GM18870 (cell line): ENCODE data around the gene METTL27.
"Not testable (repeated sequence)": the region's sequence is repeated elsewhere in the genome, so short reads cannot be mapped to it uniquely, and the experiment has no call there.

ENCODE experiments used
- ATAC-seq: cut with Tn5 transposase; IDR thresholded peaks from one replicate; pipeline ENCODE4 v1.9.1; 2021; ENCODE audit warnings: moderate library complexity; ENCODE audit not compliant: unreplicated experiment

The METTL27 gene

DNA sequence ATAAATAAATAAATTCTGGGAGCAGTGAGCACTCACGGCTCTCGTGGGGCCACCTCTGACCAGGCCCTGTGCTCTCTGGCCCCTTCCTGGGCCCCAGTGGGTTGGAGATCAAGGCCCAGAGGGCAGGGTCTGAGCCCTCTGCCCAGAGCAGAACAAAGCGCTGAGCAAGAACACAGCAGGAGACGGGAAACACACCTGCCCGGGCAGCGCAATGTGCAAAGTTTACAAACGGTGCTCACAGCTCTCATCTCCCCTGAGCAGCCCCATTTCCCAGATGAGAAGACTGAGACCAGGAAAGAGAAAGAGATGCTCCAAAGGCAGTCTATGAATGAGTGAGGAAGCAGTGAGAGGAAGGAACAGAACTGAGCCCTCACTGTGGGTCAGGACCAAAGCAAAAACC lies 3.0 kb downstream of the METTL27 start:
- no peak for ATAC-seq

DNA sequence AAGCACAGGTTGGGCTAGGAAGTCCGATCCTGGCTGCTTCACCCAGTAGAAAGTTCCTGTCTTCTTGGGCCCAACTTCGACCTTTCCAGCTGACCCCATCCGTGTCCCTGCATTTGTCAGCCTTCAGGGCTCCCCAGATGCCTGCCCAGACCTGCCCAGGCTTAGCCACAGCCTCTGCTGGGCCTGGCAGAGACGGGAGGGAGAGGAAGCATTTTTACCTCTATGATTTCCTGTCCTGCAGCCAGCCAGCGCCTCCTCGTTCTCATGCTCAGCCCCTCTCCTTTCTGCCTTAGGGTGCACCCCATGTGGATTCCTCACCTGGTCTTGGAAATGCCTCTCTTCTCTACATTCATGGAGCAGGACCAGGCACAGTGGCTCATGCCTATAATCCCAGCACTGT lies 3.7 kb downstream of the METTL27 start:
- ATAC-seq = no peak

DNA sequence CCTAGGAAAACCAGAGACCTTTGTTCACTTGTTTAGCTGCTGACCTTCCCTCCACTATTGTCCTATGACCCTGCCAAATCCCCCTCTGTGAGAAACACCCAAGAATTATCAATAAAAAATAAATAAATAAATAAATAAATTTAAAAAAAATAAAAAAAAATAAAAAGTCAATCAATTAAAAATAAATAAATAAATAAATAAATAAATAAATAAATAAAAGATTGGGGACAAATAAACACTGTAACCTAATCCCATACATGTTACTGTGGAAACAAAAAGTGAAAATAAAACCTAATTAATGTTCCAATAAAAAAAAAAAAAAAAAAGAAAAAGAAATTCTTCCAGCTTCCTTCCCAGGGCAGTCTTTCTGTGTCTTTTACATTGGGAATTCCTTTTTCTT lies 5.1 kb downstream of the METTL27 start:
- ATAC-seq = not testable (repeated sequence)

DNA sequence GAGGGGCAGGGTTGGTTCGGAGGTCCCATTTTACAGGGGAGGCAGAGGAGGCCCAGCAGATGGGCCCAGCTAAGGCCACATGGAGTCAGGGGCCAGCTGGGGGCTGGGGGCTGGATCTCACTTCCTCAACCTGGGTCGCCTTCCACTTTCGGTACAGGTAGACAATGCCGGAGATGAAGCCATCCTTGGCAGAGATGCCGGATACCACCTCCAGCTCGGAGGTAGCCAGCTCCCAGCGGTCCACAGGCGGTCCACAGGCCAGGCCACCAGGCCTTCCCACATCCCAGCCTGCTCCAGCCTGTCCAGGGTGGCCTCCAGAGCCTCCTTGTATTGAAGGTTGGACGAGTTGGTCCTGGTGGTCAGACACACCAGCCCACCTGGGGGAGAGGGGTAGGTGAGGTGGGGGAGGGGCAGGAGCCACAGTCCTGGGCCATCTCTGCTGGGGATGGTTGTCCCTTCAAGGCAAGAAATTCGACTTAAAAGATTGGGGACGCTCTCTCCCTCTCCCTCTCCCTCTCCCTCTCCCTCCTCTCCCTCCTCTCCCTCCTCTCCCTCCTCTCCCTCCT lies 7.6 kb downstream of the METTL27 start:
- no peak for ATAC-seq

DNA sequence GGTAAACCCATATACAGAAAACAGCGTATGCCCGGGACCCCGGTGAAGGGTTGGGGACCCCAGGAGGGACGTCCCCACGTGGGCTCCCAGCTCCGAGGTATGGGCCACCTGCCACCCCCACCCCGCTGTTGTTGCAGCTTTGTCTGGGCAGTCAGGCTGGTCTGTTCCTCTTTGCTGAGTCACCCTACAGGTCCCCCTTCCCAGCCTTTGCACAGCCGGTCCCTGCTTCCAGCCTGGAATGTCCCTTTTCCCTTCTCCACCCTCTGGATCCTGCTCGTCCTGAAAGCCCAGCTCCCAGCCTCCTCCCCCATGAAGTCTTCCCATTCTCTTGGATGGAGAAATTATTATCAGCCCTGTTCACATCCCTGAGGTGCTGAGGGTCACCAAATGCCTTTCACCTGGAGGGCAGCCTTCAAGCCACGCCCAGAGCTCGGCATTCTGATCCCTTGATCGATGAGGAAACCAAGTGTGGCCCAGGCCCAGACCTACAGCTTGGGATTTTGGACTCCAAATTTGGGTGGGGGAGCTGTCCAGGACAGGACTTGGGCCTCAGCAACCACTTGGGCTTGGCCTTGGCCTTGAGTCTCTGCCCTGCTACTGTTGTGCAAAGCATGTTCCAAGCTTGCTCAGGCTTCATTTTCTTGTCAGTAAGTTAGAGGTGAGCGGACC lies 8.9 kb downstream of the METTL27 start:
- no peak for ATAC-seq

DNA sequence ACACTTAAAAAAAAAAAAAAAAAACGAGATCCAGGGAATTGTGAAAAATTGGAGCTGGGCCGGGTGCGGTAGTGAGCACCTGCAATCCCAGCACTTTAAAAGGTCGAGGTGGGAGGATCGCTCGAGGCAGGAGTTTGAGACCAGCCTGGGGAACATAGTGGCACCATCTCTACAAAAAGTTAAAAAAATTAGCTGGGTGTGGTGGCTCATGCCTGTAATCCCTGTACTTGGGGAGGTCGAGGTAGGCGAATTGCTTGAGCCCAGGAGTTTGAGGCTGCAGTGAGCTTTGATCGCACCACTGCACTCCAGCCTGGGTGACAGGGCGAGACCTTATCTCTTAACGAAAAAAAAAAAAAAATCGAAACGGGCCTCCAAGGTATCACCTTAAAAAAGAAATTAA lies 9.5 kb downstream of the METTL27 start:
- no peak for ATAC-seq

DNA sequence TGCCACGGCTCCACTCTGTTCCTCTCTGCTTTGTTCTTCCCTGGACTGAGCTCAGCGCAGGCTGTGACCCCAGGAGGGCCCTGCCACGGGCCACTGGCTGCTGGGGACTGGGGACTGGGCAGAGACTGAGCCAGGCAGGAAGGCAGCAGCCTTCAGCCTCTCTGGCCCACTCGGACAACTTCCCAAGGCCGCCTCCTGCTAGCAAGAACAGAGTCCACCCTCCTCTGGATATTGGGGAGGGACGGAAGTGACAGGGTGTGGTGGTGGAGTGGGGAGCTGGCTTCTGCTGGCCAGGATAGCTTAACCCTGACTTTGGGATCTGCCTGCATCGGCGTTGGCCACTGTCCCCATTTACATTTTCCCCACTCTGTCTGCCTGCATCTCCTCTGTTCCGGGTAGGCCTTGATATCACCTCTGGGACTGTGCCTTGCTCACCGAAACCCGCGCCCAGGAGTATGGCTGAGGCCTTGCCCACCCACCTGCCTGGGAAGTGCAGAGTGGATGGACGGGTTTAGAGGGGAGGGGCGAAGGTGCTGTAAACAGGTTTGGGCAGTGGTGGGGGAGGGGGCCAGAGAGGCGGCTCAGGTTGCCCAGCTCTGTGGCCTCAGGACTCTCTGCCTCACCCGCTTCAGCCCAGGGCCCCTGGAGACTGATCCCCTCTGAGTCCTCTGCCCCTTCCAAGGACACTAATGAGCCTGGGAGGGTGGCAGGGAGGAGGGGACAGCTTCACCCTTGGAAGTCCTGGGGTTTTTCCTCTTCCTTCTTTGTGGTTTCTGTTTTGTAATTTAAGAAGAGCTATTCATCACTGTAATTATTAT lies 10.3 kb downstream of the METTL27 start:
- no peak for ATAC-seq

DNA sequence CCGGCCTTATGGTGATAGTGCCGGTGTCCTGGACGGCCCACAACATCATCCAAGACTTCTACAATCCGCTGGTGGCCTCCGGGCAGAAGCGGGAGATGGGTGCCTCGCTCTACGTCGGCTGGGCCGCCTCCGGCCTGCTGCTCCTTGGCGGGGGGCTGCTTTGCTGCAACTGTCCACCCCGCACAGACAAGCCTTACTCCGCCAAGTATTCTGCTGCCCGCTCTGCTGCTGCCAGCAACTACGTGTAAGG lies 10.8 kb downstream of the METTL27 start:
- ATAC-seq = no peak

DNA sequence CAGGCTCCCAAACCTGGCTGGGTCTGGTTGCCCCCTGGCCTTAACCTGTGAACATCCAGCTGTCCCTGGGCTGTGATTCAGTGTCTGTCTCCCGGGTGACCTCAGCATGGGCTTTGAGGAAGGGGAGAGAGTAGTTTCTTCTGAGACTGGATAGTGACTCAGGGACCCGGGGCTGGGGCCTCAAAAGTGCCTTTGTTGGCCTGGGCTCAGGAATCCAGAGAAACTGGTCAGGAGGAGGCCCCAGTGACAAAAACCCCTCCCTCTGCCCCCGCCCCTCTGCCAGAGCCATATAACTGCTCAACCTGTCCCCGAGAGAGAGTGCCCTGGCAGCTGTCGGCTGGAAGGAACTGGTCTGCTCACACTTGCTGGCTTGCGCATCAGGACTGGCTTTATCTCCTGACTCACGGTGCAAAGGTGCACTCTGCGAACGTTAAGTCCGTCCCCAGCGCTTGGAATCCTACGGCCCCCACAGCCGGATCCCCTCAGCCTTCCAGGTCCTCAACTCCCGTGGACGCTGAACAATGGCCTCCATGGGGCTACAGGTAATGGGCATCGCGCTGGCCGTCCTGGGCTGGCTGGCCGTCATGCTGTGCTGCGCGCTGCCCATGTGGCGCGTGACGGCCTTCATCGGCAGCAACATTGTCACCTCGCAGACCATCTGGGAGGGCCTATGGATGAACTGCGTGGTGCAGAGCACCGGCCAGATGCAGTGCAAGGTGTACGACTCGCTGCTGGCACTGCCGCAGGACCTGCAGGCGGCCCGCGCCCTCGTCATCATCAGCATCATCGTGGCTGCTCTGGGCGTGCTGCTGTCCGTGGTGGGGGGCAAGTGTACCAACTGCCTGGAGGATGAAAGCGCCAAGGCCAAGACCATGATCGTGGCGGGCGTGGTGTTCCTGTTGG lies 11.4 kb downstream of the METTL27 start, which contains the start of gene CLDN4:
Gene CLDN4, plus strand, starts transcription at position 316 of the 903 bp plus-strand sequence. Its CDS starts 206 bp downstream, at position 522.
- no peak for ATAC-seq

DNA sequence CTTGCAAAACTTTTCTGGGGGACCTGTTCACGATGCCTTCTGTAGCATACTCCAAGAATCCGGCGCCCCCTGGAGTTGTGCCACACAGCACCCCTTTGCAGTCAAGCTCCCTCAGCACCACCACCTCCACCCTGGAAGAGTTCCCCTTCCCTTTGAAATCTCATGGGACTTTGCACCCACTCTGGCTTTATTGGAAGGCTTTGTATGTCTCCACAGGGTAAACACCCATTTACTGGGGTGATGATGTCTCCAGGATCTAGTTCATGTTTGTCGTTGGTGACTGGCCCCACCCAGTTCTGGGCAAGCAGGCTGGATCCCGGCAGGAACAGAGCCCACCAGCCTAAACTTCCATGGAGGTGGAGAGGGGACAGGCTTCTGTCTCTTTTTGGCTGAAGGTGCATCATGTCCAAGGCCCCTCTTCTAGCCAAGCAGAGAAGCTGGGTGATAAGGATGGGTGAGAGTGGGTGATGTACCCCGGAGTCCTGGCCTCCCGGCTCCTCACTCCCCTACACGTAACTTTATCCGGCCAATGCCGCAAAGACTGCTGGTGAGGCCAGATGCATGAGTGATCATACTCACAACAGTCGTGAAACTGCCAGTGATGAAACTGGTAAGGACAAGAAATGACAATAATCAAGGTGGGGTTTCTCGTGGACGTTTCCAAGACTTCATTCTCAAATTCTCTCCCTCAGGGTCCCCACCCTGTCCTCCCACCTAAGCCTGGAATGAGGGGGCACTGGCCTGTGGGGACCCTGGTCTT lies 12.2 kb downstream of the METTL27 start:
- no peak for ATAC-seq

DNA sequence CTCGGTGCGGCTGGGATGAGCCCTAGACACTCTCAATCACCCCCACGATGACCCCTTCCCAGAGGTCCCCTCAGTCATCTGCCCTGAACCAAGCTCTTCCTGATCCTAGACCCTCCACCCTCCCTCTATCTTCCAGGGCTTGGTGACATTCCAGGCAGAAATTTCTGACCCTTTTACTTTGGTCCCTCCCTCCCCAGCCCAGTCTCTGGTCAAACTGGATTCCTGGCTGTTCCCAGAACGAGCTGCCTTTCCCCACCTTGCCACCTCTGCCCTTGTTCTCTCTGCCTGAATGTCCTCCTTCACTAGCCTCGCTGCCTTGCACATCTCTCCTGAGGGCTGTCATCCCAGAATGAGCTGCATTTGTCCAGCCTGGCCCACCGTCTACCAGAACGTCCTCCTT lies 12.8 kb downstream of the METTL27 start:
- no peak for ATAC-seq

DNA sequence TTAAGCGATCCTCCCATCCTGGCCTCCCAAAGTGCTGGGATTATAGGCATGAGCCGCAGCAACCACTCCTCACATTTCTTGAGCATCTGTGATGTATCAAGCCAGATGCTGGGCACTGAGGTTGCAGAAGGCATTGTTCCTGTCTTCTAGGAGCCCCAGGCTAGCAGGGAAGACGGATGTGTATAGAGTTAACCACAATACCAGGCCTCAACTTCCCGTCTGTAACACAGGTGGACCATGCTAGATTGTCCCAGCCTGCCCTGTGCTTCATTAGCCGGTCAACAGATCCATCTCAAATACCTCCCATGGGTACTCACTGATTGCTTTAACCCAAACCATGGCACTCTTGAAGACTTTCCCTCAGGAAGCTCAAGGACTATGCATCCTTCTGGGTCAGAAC lies 13.3 kb downstream of the METTL27 start:
- ATAC-seq = no peak

DNA sequence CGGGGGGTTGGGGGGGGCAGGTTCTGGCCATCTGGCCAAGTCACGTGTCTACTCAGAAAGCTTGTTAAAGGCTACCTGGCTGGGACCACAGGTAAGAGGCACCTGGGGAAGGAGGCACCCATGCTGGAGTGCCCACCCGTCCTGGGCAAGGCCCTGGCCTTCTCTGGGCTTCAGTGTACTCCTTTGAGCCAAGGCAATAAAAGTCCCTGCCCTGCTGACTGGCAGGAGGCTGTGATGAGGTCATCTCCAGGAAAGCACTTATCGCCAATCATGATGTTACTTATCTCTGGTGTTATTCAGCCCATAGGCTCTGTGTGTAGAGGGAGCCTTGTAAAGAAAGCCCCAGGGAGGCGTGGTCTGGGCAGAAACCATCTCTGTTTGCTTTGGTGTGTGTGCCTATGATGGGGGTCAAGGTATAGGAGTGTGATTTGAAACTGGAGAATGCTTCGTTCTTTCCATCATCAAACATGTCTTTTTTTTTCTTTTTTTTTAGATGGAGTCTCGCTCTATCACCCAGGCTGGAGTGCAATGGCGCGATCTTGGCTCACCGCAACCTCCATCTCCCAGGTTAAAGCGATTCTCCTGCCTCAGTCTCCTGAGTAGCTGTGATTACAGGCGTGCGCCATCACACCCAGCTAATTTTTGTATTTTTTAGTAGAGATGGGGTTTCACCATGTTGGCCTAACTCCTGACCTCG lies 14.1 kb downstream of the METTL27 start:
- no peak for ATAC-seq

DNA sequence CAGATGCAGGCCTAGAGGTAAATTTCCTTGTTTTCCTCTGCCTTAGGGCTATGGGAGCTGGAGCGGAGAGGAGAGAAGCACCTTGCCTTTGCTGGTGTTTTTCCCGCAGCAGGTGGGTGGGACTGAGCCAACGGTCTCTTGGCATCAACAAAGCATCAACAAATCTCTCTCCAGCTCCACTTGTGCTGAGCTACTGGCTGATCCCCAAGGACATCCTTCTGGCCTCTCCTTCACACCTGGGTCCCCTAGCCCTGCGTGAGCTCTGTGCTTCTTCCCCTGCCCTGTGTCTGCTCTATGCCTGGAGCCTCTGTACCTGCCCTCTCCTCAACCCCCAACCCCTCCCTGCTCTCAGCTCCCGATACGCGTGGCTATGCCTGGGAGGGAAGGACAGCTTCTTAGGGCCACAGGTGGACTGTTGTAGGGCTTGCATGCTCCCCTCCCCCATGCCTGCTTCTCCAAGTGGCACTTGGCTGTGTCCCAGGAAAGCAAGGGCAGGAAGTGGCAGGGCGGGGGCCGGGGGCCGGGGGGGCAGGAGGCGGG lies 14.7 kb downstream of the METTL27 start:
- ATAC-seq = no peak

DNA sequence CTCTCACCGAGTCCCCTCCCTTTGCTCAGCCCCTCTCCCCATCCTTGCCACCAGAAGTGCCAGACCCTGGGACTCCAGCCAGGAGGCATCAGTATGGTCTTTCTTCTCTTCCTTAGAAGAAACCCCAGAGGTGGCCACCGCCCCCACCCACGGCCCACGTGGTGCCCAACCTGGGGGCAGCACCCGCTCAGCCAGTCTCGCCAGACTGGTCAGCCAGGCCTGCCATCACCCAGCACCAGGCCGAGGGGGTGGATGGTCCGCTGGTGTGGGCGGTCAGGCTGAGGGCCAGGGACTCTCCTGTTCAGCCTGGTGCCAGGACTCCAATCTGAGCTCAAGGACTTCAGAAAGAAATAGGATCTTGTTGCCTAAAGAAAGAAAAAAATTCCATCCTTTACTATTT lies 17.3 kb downstream of the METTL27 start:
- ATAC-seq = no peak

DNA sequence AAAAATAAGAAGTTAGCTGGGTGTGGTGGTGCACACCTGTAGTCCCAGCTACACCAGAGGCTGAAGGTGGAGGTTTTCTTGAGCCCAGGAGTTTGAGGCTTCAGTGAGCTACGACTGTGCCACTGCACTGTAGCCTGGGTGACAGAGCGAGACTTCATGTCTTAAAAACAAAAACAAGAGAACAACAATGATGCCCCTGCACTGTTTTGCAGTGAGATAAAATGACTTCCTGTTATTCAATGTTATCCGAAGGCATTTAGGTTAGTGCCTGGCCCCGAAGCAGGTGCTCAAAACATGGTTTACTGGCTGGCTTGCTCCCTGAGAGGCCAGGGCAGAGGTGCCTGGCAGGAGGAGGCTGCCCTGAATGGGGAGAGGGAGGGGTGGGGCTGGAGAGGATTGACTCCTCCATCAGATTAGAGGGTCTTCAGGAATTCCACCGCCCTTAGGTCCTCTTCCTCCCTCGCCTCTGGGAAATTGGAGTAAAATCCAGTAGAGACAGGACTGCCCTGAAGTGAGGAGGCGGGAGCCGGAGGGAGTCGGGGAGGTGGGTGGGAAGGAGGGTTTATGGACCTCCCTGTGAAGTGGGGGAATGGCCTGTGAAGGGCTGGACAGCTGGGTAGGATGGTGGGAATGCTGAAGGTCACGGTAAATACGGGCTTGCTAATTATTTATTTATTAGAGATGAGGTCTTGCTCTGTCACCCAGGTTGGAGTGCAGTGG lies 18.3 kb downstream of the METTL27 start:
- ATAC-seq = no peak

DNA sequence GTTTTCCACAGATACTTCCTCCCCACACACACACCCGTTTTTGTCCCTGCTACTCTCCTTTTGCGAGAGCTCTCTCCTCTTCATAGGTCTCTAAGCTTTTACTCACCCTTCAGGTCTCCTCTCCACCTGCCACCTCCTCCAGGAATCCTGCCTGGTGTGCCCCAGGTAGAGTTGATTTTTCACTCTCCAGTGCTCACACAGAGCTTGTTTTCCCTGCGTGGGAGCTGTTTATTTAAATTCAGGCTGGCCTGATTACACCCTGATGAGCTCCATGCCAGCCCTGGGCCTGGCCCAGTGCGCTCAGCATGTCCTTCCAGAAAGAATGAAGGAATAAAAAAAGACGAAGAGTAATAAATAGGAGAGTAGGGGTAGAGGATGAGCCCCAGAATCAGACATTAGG lies 19.1 kb downstream of the METTL27 start:
- ATAC-seq = no peak

DNA sequence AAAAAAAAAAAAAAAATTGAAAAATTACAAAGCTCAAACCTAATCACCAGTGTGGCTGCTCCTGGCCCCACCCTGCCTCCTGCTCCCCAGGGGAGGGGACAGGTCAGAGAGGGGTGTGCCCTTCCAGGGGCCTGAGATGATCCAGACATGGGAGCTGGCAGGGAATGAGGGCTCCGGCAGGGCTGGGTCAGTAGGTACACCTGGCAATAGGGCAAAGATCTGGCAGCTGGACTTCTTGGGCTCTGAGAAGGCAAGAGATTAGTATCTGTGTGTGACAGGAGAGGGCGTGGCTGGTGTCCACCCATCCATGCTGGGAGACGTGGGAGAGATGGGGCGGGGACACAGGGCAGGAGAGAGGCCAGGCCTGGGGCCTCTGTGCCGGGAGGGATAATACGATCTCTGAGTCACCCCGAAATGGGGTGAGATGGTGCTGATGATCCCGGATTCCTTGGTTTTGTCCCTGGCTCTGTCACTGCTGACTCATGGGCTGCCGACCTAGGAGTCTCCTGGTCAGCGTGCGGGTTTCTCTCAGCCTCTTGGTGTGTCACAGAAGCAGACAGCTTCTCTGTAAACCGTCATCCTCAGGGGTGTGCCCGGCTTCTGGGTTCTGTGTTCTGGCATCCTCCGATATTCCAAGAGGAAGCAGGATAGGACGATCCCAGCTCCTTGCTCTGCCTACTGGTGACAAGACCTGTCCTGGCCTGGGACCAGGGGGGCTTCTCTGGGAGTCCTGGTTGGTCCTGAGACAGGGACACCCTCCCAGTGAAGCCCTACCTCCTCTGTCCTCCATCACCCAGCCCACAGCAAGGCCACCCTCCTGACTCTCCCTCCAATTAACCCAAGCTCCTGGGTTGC lies 19.8 kb downstream of the METTL27 start:
- ATAC-seq = no peak
